Measurements from ENCODE around the gene GADL1. TPM values are rescaled to one million over a fixed set of nuclear protein-coding genes. Genes with fewer than 3 reads are reported as not detected.

The GADL1 gene
- total RNA-seq, 4 donors from 2014 or later, result 0.46 TPM; not detected in 3

DNA sequence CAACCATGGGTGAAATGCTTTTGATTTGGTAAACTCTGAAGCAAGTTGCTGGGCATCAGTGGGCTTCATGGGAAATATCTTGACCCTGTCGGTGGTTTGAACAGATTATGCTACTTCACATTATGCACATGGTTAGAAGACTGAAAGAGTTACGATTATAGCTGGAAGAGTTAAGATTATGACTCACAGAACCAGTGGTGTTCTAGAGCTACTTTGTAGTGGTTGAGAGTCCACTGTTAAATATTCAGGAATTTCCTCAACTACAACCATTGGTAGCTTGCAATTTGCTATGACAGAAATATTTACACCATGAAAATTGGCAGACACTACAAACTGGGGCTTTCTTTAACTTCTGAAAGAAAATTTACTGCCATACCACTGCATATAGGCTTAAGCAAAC, 99.3 kb downstream of the GADL1 start:
- TF ChIP-seq, protein P1, sequence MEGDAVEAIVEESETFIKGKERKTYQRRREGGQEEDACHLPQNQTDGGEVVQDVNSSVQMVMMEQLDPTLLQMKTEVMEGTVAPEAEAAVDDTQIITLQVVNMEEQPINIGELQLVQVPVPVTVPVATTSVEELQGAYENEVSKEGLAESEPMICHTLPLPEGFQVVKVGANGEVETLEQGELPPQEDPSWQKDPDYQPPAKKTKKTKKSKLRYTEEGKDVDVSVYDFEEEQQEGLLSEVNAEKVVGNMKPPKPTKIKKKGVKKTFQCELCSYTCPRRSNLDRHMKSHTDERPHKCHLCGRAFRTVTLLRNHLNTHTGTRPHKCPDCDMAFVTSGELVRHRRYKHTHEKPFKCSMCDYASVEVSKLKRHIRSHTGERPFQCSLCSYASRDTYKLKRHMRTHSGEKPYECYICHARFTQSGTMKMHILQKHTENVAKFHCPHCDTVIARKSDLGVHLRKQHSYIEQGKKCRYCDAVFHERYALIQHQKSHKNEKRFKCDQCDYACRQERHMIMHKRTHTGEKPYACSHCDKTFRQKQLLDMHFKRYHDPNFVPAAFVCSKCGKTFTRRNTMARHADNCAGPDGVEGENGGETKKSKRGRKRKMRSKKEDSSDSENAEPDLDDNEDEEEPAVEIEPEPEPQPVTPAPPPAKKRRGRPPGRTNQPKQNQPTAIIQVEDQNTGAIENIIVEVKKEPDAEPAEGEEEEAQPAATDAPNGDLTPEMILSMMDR (IDR thresholded peaks at IDR 0.05), result no peak
- no peak for DNase-seq (ENCODE audit: low spot score)
- ATAC-seq (ENCODE audit: low FRiP score), result no peak

DNA sequence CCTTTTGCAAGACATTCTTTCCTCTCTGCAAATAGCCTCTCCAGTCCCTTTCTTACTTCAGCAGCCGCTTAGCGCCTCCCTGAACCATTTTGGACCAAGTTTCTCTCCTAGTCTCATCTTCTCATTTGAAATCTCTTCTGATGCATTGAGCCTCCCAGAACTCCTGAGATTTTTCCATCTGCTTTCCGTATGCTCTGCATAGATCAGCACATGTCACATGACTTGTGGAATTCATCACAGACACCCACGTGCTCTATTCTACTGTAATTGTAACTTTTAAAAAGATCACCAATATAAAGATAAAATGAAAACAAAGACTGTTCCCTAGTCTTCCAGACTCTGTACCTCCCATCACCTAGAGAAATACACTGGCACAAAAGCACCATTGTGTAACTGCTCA, 100.7 kb downstream of the GADL1 start:
- TF ChIP-seq, protein P1 (IDR thresholded peaks at IDR 0.05), result no peak
- ATAC-seq (ENCODE audit: low FRiP score) (no peak), DNase-seq (ENCODE audit: low spot score) (no peak)

DNA sequence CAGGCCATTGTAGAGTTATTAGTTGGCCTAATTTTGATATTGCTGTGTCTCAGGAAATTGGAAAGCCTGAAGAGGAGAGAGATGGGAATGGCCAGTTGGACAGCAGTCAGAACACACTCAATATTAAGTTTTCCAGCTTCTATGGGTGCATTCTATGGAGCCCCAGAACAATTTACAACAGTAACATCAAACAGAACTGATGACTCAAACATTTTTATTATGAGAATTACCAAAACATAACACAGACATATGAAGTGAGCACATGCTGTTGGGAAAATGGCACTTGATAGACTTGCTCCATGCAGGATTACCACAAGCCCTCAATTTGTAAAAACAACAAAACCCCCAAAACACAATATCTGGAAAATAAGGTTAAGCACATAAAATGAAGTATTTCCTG, 104.3 kb downstream of the GADL1 start:
- no peak for ATAC-seq (ENCODE audit: low FRiP score)
- TF ChIP-seq, protein P1 (IDR thresholded peaks at IDR 0.05), result no peak
- DNase-seq (ENCODE audit: low spot score), result no peak

DNA sequence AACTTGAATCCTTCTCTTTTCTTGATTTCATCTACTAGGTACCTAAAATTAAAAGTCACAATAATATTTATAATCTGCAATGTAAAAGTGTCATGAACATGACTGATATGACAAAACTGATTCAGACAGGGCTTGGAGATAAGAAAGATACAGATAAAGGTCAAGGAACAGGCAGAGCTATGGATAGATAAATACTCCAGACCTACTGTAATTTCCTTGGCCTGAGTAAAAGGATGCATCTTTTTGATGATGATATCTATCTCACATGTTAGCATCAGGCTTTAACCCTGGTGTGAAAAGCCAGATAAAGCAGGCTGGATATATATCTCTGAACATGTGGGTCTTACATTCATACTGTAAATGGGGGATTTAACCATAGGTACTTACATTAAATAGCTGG, 108.1 kb downstream of the GADL1 start:
- DNase-seq (ENCODE audit: low spot score), result no peak
- TF ChIP-seq, protein P1 (IDR thresholded peaks at IDR 0.05), result no peak
- no peak for ATAC-seq (ENCODE audit: low FRiP score)

DNA sequence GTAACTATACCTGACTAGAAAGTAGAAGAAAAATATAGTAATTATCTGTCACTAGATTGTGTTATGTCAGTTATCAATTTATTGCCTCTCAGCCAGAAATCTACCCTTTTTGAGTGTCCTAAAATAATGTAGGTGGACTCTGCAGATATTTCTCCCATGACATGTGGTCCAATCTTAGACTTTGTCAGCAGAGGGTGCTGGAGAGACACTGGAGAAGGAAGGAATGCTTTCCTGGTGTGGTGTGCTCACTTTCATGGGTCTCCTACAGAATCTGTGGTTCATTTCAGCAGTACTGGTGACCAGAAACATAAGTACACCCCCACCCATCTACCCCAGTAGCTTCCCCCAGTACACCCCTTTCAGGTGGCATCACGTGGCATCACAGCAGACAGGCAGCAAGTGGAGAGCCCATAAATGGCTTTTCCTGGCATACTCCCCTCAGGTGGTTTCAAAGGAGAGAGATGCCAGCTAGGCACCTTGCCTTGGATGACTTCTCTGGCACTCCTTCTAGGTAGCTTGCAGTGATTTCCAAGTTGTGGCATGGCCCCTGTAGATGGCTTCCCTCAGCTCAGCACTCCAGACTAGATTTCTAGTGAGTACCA, 114.7 kb downstream of the GADL1 start:
- no peak for DNase-seq (ENCODE audit: low spot score)
- TF ChIP-seq, protein P1 (IDR thresholded peaks at IDR 0.05), result no peak
- no peak for ATAC-seq (ENCODE audit: low FRiP score)

DNA sequence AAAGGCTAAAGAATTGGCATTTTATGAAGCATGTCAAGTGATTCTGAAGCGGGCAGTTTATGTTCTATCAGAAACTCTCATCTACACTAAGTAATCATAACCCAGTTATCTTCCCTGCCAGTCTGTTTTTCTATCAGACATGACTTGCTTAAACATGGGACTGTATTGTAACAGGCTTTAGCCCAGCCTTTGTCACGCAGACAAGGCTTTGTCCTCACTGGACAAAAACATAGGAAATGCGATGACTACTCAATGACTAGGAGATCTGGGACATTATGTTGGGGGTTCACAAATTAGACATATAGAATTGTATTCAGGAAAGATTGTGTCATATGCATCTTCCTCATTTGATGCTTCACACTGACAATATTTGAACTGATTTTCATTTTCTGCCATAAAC, 115.5 kb downstream of the GADL1 start:
- DNase-seq (ENCODE audit: low spot score), result no peak
- ATAC-seq (ENCODE audit: low FRiP score), result no peak
- TF ChIP-seq, protein P1 (IDR thresholded peaks at IDR 0.05), result no peak

DNA sequence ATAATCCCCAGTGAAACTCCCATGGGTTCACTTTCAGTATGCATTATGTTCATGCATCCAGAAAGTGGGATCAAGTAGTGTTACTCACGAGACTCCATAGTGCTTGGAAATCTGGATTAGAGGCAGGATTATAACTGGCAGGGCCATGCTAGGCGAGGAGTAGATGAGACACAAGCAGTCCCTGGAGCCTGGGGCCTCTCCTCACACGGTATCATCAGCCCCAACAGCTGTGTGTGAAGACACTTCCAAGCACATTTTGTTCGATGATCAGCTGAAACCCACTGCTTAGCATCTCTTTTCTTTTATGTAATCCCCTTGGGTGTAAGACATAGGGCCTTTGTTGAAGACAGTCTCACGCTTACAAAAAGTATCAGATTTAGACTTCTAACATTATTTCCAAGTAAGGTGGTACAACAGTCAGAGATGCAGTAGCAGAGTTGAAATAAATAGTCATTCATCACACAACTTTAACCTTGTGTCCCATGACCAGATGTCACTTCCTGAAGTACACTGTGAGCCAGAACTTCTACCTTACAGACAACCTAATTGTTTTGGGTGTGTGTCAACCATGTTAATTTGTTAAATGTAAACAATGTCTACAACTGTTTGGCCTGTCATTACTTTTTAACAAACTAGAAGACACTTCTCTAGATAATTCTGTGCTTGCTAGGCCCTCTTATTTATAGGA, 116.9 kb downstream of the GADL1 start:
- TF ChIP-seq, protein P1 (IDR thresholded peaks at IDR 0.05), result no peak
- ATAC-seq (ENCODE audit: low FRiP score) (no peak), DNase-seq (ENCODE audit: low spot score) (no peak)
